ENCODE measurements around the gene BRD1.
A peak's percentile ranks its signal among the peaks of the same experiment; 100 is the strongest.

The BRD1 gene

GRCh38 chr22:49737101-49737551, 90.5 kb downstream of the BRD1 start:
- Mint-ChIP-seq H3K4me1 (peaks cover 10% of the 10 kb centered on the region), H3K36me3 (no peaks in the 10 kb centered on the region), H3K27ac (no peak overlapping the region), H3K9me3 (no peaks in the 10 kb centered on the region), H3K27me3 (peaks cover 9% of the 10 kb centered on the region), H3K4me3 (no peak overlapping the region)

GRCh38 chr22:49736538-49736937, 91.1 kb downstream of the BRD1 start:
- Mint-ChIP-seq H3K4me1 (peaks cover 10% of the 10 kb centered on the region), H3K27ac (no peak overlapping the region), H3K36me3 (no peaks in the 10 kb centered on the region), H3K27me3 (peaks cover 7% of the 10 kb centered on the region), H3K9me3 (no peaks in the 10 kb centered on the region), H3K4me3 (no peak overlapping the region)

GRCh38 chr22:49735901-49736421, 91.7 kb downstream of the BRD1 start:
- Mint-ChIP-seq H3K36me3 (no peaks in the 10 kb centered on the region), H3K27me3 (peaks cover 7% of the 10 kb centered on the region), H3K4me3 (no peak overlapping the region), H3K9me3 (no peaks in the 10 kb centered on the region), H3K4me1 (peaks cover 10% of the 10 kb centered on the region), H3K27ac (no peak overlapping the region)

GRCh38 chr22:49735411-49735900, 92.2 kb downstream of the BRD1 start:
- no peak overlapping the region for H3K4me3 Mint-ChIP-seq
- no peaks in the 10 kb centered on the region for H3K9me3 Mint-ChIP-seq
- peaks cover 10% of the 10 kb centered on the region for H3K4me1 Mint-ChIP-seq
- peaks cover 10% of the 10 kb centered on the region for H3K27me3 Mint-ChIP-seq
- no peak overlapping the region for H3K27ac Mint-ChIP-seq
- H3K36me3 Mint-ChIP-seq: no peaks in the 10 kb centered on the region

- Mint-ChIP-seq H3K36me3 (no peaks in the 10 kb centered on the region), H3K4me3 (no peak overlapping the region), H3K9me3 (no peaks in the 10 kb centered on the region), H3K27me3 (peaks cover 12% of the 10 kb centered on the region), H3K27ac (no peak overlapping the region), H3K4me1 (peaks cover 10% of the 10 kb centered on the region)
Measured at GRCh38 chr22:49734882-49735281, 92.8 kb downstream of the BRD1 start.

- Mint-ChIP-seq H3K4me3 (no peak overlapping the region), H3K9me3 (no peaks in the 10 kb centered on the region), H3K27ac (no peak overlapping the region), H3K4me1 (peaks cover 10% of the 10 kb centered on the region), H3K27me3 (peaks cover 11% of the 10 kb centered on the region), H3K36me3 (no peaks in the 10 kb centered on the region)
Measured at GRCh38 chr22:49734390-49734789, 93.3 kb downstream of the BRD1 start.

GRCh38 chr22:49733631-49734030, 94.0 kb downstream of the BRD1 start:
- Mint-ChIP-seq H3K27me3 (peaks cover 12% of the 10 kb centered on the region), H3K4me1 (peaks cover 10% of the 10 kb centered on the region), H3K27ac (no peak overlapping the region), H3K4me3 (no peak overlapping the region), H3K9me3 (no peaks in the 10 kb centered on the region), H3K36me3 (no peaks in the 10 kb centered on the region)

- Mint-ChIP-seq H3K36me3 (no peaks in the 10 kb centered on the region), H3K4me1 (peaks cover 17% of the 10 kb centered on the region), H3K9me3 (no peaks in the 10 kb centered on the region), H3K27me3 (peaks cover 16% of the 10 kb centered on the region), H3K4me3 (no peak overlapping the region), H3K27ac (no peak overlapping the region)
Measured at GRCh38 chr22:49730656-49731055, 97.0 kb downstream of the BRD1 start.

GRCh38 chr22:49728570-49729271, 99.0 kb downstream of the BRD1 start:
- Mint-ChIP-seq H3K27ac (no peak overlapping the region), H3K27me3 (peaks cover 16% of the 10 kb centered on the region), H3K36me3 (no peaks in the 10 kb centered on the region), H3K9me3 (no peaks in the 10 kb centered on the region), H3K4me1 (peaks cover 18% of the 10 kb centered on the region), H3K4me3 (no peak overlapping the region)

GRCh38 chr22:49727881-49728569, 99.6 kb downstream of the BRD1 start:
- peaks cover 16% of the 10 kb centered on the region for H3K27me3 Mint-ChIP-seq
- no peaks in the 10 kb centered on the region for H3K9me3 Mint-ChIP-seq
- no peak overlapping the region for H3K27ac Mint-ChIP-seq
- H3K4me1 Mint-ChIP-seq: peaks cover 18% of the 10 kb centered on the region
- H3K36me3 Mint-ChIP-seq: no peaks in the 10 kb centered on the region
- H3K4me3 Mint-ChIP-seq: no peak overlapping the region

- no peak overlapping the region for H3K27ac Mint-ChIP-seq
- H3K9me3 Mint-ChIP-seq: no peaks in the 10 kb centered on the region
- H3K36me3 Mint-ChIP-seq: no peaks in the 10 kb centered on the region
- peaks cover 18% of the 10 kb centered on the region for H3K4me1 Mint-ChIP-seq
- H3K27me3 Mint-ChIP-seq: peaks cover 16% of the 10 kb centered on the region
- H3K4me3 Mint-ChIP-seq: no peak overlapping the region
Measured at GRCh38 chr22:49727191-49727880, 100.3 kb downstream of the BRD1 start.

- Mint-ChIP-seq H3K27ac (no peak overlapping the region), H3K27me3 (peaks cover 16% of the 10 kb centered on the region), H3K36me3 (no peaks in the 10 kb centered on the region), H3K4me3 (no peak overlapping the region), H3K4me1 (peaks cover 18% of the 10 kb centered on the region), H3K9me3 (no peaks in the 10 kb centered on the region)
Measured at GRCh38 chr22:49726701-49727101, 101.0 kb downstream of the BRD1 start.

GRCh38 chr22:49726022-49726681, 101.5 kb downstream of the BRD1 start:
- peaks cover 18% of the 10 kb centered on the region for H3K4me1 Mint-ChIP-seq
- peaks cover 16% of the 10 kb centered on the region for H3K27me3 Mint-ChIP-seq
- H3K27ac Mint-ChIP-seq: no peak overlapping the region
- no peaks in the 10 kb centered on the region for H3K9me3 Mint-ChIP-seq
- no peaks in the 10 kb centered on the region for H3K36me3 Mint-ChIP-seq
- H3K4me3 Mint-ChIP-seq: no peak overlapping the region

- no peaks in the 10 kb centered on the region for H3K9me3 Mint-ChIP-seq
- H3K27ac Mint-ChIP-seq: no peak overlapping the region
- H3K4me1 Mint-ChIP-seq: peaks cover 18% of the 10 kb centered on the region
- peaks cover 13% of the 10 kb centered on the region for H3K27me3 Mint-ChIP-seq
- no peak overlapping the region for H3K4me3 Mint-ChIP-seq
- H3K36me3 Mint-ChIP-seq: no peaks in the 10 kb centered on the region
Measured at GRCh38 chr22:49725516-49725915, 102.2 kb downstream of the BRD1 start.

GRCh38 chr22:49724893-49725489, 102.7 kb downstream of the BRD1 start:
- Mint-ChIP-seq H3K27ac (peak overlapping the region; percentile 68), H3K27me3 (peaks cover 10% of the 10 kb centered on the region), H3K36me3 (no peaks in the 10 kb centered on the region), H3K4me3 (peak overlapping the region; percentile 79), H3K4me1 (peaks cover 18% of the 10 kb centered on the region), H3K9me3 (no peaks in the 10 kb centered on the region)

All from activated naive CD4-positive, alpha-beta T cell treated with anti-CD3 and anti-CD28 coated beads, Interleukin-2, amount 50 U/mL, for 24 hours (primary cell).